Activated CD8-positive, alpha-beta memory T cell treated with anti-CD3 and anti-CD28 coated beads for 4 hours (primary cell): Measurements from ENCODE around the gene NALF2.

ENCODE experiments used
- DNase-seq, 2 donors: peaks; one replicate each; pipeline ENCODE4 v3.0.0-alpha.2; 2020; ENCODE audit warnings: low read depth in 2 of 2

NALF2 gene

GRCh38 chrX:69503782-69504625 lies at the start of gene NALF2:
Gene NALF2 (plus strand): TSS chrX:69504326. CDS start chrX:69505283, 957 bp downstream.
- DNase-seq = no peak

- DNase-seq = no peak
Observed at GRCh38 chrX:69457756-69458155, 46.4 kb upstream of the NALF2 start.

- DNase-seq = no peak
Observed at GRCh38 chrX:69466546-69466945, 37.6 kb upstream of the NALF2 start.

- no peak for DNase-seq
Observed at GRCh38 chrX:69469975-69470374, 34.2 kb upstream of the NALF2 start.

GRCh38 chrX:69489625-69490024 lies 14.5 kb upstream of the NALF2 start:
- no peak for DNase-seq

GRCh38 chrX:69493193-69493592 lies 10.9 kb upstream of the NALF2 start:
- DNase-seq = no peak

GRCh38 chrX:69493766-69494165 lies 10.4 kb upstream of the NALF2 start:
- no peak for DNase-seq

- DNase-seq = no peak
Observed at GRCh38 chrX:69496183-69496582, 7.9 kb upstream of the NALF2 start.

- no peak for DNase-seq
Observed at GRCh38 chrX:69501429-69501828, 2.7 kb upstream of the NALF2 start.

GRCh38 chrX:69503228-69503781 lies 821 bp upstream of the NALF2 start:
- no peak for DNase-seq

GRCh38 chrX:69504626-69505612 lies 793 bp downstream of the NALF2 start:
- DNase-seq = no peak

GRCh38 chrX:69505772-69506616 lies 1.9 kb downstream of the NALF2 start:
- DNase-seq = no peak

- DNase-seq = no peak
Observed at GRCh38 chrX:69506617-69507499, 2.7 kb downstream of the NALF2 start.

GRCh38 chrX:69507500-69507789 lies 3.3 kb downstream of the NALF2 start:
- no peak for DNase-seq

GRCh38 chrX:69508610-69509009 lies 4.5 kb downstream of the NALF2 start:
- DNase-seq = no peak

- no peak for DNase-seq
Observed at GRCh38 chrX:69510137-69510715, 6.1 kb downstream of the NALF2 start.

- DNase-seq = no peak
Observed at GRCh38 chrX:69510914-69511513, 6.9 kb downstream of the NALF2 start.

GRCh38 chrX:69522052-69522451 lies 17.9 kb downstream of the NALF2 start:
- no peak for DNase-seq

- DNase-seq = no peak
Observed at GRCh38 chrX:69523314-69523713, 19.2 kb downstream of the NALF2 start.
